Parathyroid adenoma (tissue), 2 donors: ENCODE measurements around the gene TRMT1.

Experiments
- H2AFZ ChIP-seq: fragments of 300-600 bp; sonication (generic); one replicate; pipeline ENCODE4 v1.7.0; 2017; ENCODE audit warnings: antibody characterized with exemption, mild to moderate bottlenecking
- H3K27ac ChIP-seq: fragments of 300-600 bp; sonication (generic); one replicate; pipeline ENCODE4 v1.7.0; 2017
- H3K27me3 ChIP-seq: fragments of 300-600 bp; sonication (generic); one replicate; pipeline ENCODE4 v1.7.0; 2017; ENCODE audit warnings: low read length; ENCODE audit not compliant: control insufficient read depth, insufficient read depth
- H3K36me3 ChIP-seq: fragments of 300-600 bp; sonication (generic); one replicate; pipeline ENCODE4 v1.7.0; 2017; ENCODE audit warnings: low read length; ENCODE audit not compliant: control insufficient read depth, insufficient read depth
- H3K4me1 ChIP-seq: fragments of 300-600 bp; sonication (generic); one replicate; pipeline ENCODE4 v1.7.0; 2017; ENCODE audit warnings: control low read depth
- H3K4me2 ChIP-seq: fragments of 300-600 bp; sonication (generic); one replicate; pipeline ENCODE4 v1.7.0; 2017; ENCODE audit warnings: low read length
- H3K4me3 ChIP-seq: fragments of 300-600 bp; sonication (generic); one replicate; pipeline ENCODE4 v1.7.0; 2017; ENCODE audit warnings: low read depth, low read length
- H3K79me2 ChIP-seq: fragments of 300-600 bp; sonication (generic); one replicate; pipeline ENCODE4 v1.7.0; 2017; ENCODE audit warnings: control low read depth
- H3K9ac ChIP-seq: fragments of 300-600 bp; sonication (generic); one replicate; pipeline ENCODE4 v1.7.0; 2017; ENCODE audit warnings: mild to moderate bottlenecking
- H3K9me3 ChIP-seq: fragments of 300-600 bp; sonication (generic); one replicate; pipeline ENCODE4 v1.7.0; 2017; ENCODE audit warnings: low read length; ENCODE audit not compliant: control insufficient read depth
- TF ChIP-seq, protein P1 (sequence below): fragments of 300-600 bp; sonication (generic); IDR thresholded peaks from one replicate; pipeline ENCODE4 v1.7.0; 2017; ENCODE audit warnings: antibody characterized with exemption, mild to moderate bottlenecking
- donor health status: primary hyperparathyroidism.

TRMT1 gene

DNA sequence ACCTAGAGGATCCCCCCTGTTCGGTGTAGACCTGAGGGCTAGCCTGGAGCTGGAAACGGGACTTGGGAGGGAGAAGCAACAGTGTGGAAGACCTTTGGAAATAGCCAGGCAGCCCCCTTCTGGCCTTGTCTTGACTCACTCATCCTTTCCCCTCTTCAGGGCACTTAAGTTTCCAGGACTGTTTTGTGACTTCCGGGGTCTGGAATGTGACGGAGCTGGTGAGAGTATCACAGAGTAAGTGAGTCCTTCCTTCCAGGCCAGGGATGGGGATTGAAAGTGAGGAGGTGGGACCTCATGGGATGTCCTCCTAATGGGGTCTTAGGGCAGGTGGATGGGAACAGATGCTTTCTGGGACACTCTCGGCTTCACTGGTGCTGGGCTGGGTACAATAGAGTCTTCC lies 43.3 kb downstream of the TRMT1 start:
- Histone ChIP-seq H3K4me2 (no peak overlapping the region), H2AFZ (no peak overlapping the region), H3K27ac (no peak overlapping the region), H3K36me3 (no peaks in the 10 kb centered on the region), H3K79me2 (no peaks in the 10 kb centered on the region), H3K27me3 (no peaks in the 10 kb centered on the region), H3K9ac (no peak overlapping the region), H3K4me3 (no peak overlapping the region), H3K4me1 (no peaks in the 10 kb centered on the region), H3K9me3 (no peaks in the 10 kb centered on the region)
- TF ChIP-seq, protein P1, sequence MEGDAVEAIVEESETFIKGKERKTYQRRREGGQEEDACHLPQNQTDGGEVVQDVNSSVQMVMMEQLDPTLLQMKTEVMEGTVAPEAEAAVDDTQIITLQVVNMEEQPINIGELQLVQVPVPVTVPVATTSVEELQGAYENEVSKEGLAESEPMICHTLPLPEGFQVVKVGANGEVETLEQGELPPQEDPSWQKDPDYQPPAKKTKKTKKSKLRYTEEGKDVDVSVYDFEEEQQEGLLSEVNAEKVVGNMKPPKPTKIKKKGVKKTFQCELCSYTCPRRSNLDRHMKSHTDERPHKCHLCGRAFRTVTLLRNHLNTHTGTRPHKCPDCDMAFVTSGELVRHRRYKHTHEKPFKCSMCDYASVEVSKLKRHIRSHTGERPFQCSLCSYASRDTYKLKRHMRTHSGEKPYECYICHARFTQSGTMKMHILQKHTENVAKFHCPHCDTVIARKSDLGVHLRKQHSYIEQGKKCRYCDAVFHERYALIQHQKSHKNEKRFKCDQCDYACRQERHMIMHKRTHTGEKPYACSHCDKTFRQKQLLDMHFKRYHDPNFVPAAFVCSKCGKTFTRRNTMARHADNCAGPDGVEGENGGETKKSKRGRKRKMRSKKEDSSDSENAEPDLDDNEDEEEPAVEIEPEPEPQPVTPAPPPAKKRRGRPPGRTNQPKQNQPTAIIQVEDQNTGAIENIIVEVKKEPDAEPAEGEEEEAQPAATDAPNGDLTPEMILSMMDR = no peak

- H3K4me2 ChIP-seq = no peak overlapping the region
- H3K9ac ChIP-seq = no peak overlapping the region
- H3K36me3 ChIP-seq = no peaks in the 10 kb centered on the region
- TF ChIP-seq, protein P1 = no peak
- H3K27ac ChIP-seq = no peak overlapping the region
- H3K27me3 ChIP-seq = no peaks in the 10 kb centered on the region
- no peak overlapping the region for H3K4me3 ChIP-seq
- H2AFZ ChIP-seq = no peak overlapping the region
- no peaks in the 10 kb centered on the region for H3K4me1 ChIP-seq
- H3K79me2 ChIP-seq = no peaks in the 10 kb centered on the region
- H3K9me3 ChIP-seq = no peaks in the 10 kb centered on the region
Observed at GRCh38 chr19:13072188-13072908, 44.2 kb downstream of the TRMT1 start.

DNA sequence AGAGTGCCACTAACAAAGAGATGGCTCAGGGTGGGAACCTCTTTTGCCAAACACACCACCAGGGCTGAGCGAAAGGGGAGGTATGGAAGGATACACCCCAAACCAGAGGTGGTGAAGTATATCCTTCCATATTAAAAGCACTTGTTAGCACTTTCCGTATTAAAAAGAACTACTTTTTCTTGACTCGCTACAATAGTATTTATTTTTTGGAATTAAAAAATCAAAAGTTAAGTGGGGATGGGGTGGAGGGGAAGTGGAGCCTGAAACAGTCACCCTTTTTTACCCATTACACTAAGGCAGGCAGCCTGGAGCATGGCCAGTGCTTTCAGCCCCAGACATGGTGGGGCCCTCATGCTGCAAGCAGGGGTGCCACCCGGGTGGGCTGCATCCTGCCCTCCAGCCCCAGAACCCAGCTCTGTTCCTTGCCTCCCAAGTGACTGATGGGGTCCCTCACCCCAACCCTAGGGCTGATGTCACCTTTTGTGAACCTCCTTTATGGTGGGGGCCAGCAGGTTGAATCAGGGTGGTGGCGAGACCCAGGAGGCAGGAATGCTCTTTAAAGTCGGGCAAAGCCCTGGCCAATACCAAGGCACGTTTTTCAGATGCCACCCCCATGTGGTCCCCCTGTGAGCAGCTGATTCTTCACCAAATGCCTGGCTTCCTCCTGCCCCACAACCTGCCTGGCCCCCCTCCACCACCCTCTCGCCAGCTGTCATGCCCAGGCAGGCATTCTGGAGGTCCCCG lies 44.9 kb downstream of the TRMT1 start:
- H3K4me3 ChIP-seq = no peak overlapping the region
- no peak overlapping the region for H3K9ac ChIP-seq
- no peaks in the 10 kb centered on the region for H3K36me3 ChIP-seq
- H3K27ac ChIP-seq = no peak overlapping the region
- no peaks in the 10 kb centered on the region for H3K79me2 ChIP-seq
- H3K4me2 ChIP-seq = no peak overlapping the region
- TF ChIP-seq, protein P1 = no peak
- H3K27me3 ChIP-seq = no peaks in the 10 kb centered on the region
- no peak overlapping the region for H2AFZ ChIP-seq
- H3K4me1 ChIP-seq = no peaks in the 10 kb centered on the region
- H3K9me3 ChIP-seq = no peaks in the 10 kb centered on the region

DNA sequence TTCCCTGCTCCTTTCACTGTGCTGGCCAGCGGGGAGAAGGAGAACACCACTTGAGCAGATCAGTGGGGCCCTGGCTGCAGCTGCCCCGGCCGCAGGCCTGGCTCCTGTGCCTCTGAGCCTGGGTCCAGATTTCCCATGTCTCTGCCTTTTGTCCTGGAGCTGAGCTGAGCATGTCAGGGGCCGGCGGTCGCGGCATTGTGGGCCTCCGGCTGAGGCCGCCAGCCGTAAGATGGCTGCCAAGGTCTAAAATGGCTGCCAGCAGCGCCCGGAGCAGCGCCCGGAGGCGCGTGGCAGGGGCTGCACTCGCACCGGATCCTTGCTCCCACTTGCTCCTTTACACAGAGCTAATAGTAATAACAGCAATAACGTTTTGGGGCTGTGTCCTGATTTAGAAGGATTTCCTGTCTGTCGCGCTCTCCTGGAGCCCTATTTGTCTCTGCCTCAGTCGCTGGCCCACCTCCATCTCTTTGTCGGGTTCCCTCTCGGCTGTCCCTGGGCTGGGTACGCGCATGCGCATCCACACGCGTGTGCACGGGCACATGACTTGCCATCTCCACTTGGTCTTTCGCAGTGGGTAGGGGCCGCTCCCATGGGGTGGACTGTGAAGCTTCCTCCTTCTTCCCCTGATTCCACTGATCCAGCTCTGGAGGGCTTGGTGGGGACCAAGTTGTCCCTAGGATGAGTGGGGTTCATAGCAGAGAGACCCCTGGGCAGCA lies 46.0 kb downstream of the TRMT1 start:
- Histone ChIP-seq H3K4me3 (no peak overlapping the region), H3K9me3 (no peaks in the 10 kb centered on the region), H3K9ac (no peak overlapping the region), H3K4me2 (no peak overlapping the region), H3K36me3 (no peaks in the 10 kb centered on the region), H3K27ac (no peak overlapping the region), H3K27me3 (no peaks in the 10 kb centered on the region), H3K79me2 (no peaks in the 10 kb centered on the region), H2AFZ (no peak overlapping the region), H3K4me1 (no peaks in the 10 kb centered on the region)
- TF ChIP-seq, protein P1 = no peak
